Stimulated activated naive B cell treated with anti-CD40 and anti-IgM and Interleukin-4, amounts not matched to agents 10 μg/mL and 1 μg/mL and 100 μg/mL, for 72 hours (primary cell): ENCODE measurements around the gene STX4.

ENCODE experiments used
- ATAC-seq, 2 donors: fragments of 150-1000 bp; cut with Tn5 transposase; replicated peaks; 2 replicates each; pipeline ENCODE4 v1.10.0; 2021; ENCODE audit warnings: moderate library complexity in 1 of 2
- DNase-seq: peaks from one replicate; pipeline ENCODE4 v3.0.0; 2021
- H3K27ac Mint-ChIP-seq: one replicate; pipeline ENCODE4 v1.8.0; 2022; ENCODE audit warnings: mild to moderate bottlenecking, mixed read lengths
- H3K27me3 Mint-ChIP-seq, 2 donors: one replicate each; pipeline ENCODE4 v1.8.0; 2022; ENCODE audit warnings: mixed read lengths in 2 of 2
- H3K36me3 Mint-ChIP-seq, 2 donors: one replicate each; pipeline ENCODE4 v1.8.0; 2022; ENCODE audit warnings: mixed read lengths in 2 of 2, mild to moderate bottlenecking in 1 of 2
- H3K4me1 Mint-ChIP-seq, 2 donors: one replicate each; pipeline ENCODE4 v1.8.0; 2022; ENCODE audit warnings: mixed read lengths in 2 of 2, mild to moderate bottlenecking in 1 of 2
- H3K4me3 Mint-ChIP-seq, 2 donors: one replicate each; pipeline ENCODE4 v1.8.0; 2022; ENCODE audit warnings: mild to moderate bottlenecking in 2 of 2, mixed read lengths in 2 of 2, moderate library complexity in 1 of 2
- H3K9me3 Mint-ChIP-seq, 2 donors: one replicate each; pipeline ENCODE4 v1.8.0; 2022; ENCODE audit warnings: mixed read lengths in 2 of 2, mild to moderate bottlenecking in 1 of 2

STX4 gene

DNA sequence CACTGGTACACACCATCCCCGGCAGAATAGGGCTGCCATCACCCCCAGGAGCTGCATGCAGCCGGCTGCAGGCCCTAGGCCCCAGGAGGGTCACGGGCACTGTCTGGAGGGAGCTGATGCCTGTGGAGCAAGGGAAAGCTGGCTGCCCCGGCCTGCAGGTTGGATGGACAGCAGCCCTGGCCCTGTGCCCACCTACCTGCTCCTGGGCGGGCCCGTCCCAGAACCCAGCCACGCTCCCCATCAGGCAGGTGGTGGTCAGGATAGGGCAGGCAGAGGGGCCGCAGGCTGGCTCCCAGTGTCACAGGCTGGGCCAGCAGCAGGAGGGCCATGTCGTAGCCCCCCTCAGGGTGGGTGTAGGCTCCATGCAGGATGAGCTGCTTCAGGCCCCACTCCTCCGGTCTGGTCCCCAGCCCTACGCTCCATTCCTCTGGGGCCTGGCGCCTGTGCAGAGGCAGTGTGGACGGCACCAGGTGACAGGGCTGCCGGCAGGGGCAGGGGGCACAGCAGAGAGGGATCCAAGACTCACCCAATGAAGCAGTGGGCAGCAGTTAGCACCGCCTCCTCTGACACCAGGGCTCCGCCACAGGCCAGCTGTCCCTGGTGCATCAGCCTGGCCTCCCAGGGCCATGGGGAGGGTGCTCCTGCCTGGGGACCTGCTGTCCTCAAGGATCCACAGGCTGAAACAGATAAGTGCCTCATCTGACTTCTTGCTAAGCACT lies 51.4 kb downstream of the STX4 start:
- no peaks in the 10 kb centered on the region for H3K9me3 Mint-ChIP-seq
- peaks cover 14 to 26% of the 10 kb centered on the region in 2 donors for H3K4me1 Mint-ChIP-seq
- DNase-seq (no peak), ATAC-seq (peak in 1 of 2 donors; percentile 6)
- H3K36me3 Mint-ChIP-seq, result peaks cover 22 to 26% of the 10 kb centered on the region in 2 donors
- no peaks in the 10 kb centered on the region for H3K27me3 Mint-ChIP-seq
- H3K4me3 Mint-ChIP-seq, result no peak overlapping the region
- H3K27ac Mint-ChIP-seq, result peak overlapping the region; percentile 80

DNA sequence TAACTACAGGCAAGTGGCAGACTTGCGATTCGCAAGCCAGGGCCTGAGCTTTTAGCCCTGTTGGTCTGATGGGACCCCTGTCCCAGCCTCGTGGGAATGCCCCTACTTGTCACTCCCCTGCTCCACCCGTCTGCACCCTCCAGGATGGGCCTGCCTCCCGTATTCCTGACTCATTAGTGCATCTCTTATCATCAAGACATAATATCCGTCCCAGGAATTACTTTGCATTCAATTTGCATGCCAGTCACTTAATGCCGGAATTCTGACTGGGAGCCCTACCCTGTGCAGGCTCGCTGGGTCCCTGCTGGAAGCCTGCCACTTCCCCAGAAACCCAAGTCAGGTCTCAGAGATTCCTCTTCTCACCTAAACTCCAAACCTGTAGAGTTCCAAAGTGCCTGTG lies 52.1 kb downstream of the STX4 start:
- Mint-ChIP-seq H3K4me1 (peaks cover 12 to 24% of the 10 kb centered on the region in 2 donors), H3K4me3 (no peak overlapping the region), H3K27ac (no peak overlapping the region), H3K36me3 (peaks cover 18 to 23% of the 10 kb centered on the region in 2 donors), H3K27me3 (no peaks in the 10 kb centered on the region), H3K9me3 (no peaks in the 10 kb centered on the region)
- DNase-seq, result no peak
- no peak for ATAC-seq

DNA sequence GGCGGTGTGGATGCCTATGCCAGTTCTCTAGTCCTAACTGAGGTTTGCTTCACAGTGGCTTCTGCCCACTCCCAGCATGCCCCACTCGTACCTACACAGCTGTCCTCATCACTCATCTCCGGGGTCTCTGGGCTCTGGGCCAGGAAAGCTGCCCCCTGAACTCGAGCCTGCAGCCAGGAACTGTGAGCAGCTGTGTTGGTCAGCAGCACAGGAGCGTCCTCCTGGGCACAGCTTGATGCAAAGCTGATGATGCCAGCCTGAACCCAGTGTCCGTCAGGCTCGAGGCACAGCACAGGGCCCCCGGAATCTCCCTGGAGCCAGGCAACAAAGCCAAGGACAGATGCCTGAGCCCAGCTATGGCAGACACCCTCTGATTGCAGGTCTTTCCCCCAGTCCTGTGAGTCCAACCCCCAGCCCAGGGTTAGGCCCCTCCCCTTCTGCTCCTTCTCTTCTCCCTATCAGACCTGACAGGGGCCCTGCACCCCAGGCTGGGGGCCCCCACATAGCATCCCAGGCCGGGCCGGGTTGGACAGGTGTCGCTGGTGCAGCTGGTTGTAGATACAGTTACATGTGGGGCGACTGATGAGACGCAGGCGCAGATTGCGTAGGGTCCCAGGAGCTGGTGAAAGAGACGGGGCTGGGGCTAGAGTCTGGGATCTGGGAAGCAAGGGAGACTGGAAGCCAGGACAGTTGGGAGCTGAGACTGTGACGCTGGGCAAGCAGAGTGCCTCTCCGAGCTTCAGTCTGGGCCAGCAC lies 52.7 kb downstream of the STX4 start:
- ATAC-seq (no peak), DNase-seq (no peak)
- H3K4me1 Mint-ChIP-seq, result peaks cover 11 to 24% of the 10 kb centered on the region in 2 donors
- H3K27me3 Mint-ChIP-seq, result no peaks in the 10 kb centered on the region
- no peak overlapping the region for H3K27ac Mint-ChIP-seq
- H3K9me3 Mint-ChIP-seq, result no peaks in the 10 kb centered on the region
- H3K4me3 Mint-ChIP-seq, result no peak overlapping the region
- peaks cover 12 to 27% of the 10 kb centered on the region in 2 donors for H3K36me3 Mint-ChIP-seq

DNA sequence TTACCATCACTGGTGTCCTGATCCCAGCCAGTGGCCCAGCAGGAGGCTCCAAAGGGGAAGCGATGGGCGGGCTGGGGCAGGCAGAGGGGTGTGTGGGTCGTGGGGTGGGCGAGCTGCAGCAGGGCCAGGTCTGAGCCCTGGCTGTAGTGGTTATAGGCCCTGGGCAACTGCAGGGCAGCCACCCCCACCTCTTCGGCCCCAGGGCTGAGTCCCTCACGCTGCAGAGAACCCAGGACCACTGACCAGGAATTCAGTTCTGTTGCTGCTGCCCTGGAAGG lies 53.2 kb downstream of the STX4 start:
- no peak overlapping the region for H3K27ac Mint-ChIP-seq
- H3K27me3 Mint-ChIP-seq, result no peaks in the 10 kb centered on the region
- H3K4me1 Mint-ChIP-seq, result peaks cover 11 to 18% of the 10 kb centered on the region in 2 donors
- ATAC-seq, result no peak
- DNase-seq, result no peak
- no peak overlapping the region for H3K4me3 Mint-ChIP-seq
- H3K36me3 Mint-ChIP-seq, result peaks cover 10 to 27% of the 10 kb centered on the region in 2 donors
- H3K9me3 Mint-ChIP-seq, result no peaks in the 10 kb centered on the region

DNA sequence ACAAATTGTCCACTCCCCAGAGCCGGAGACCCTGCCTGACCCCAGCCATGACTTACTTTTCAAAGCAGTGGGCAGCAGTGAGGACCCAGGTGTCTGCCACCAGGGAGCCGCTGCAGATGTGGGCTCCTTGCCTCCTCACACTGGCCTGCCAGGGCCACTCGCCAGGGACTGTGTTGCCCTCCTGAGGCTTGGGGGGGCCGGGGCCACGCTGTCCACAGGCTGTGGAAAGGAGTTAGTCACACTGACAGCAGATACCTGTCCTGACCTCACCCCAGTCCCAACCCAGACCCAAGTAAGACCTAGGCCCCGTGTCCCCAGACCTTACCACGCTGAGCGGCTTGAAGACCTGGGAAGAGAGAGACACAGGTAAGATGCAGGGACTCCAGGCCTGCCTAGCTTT lies 54.1 kb downstream of the STX4 start:
- no peak overlapping the region for H3K27ac Mint-ChIP-seq
- H3K36me3 Mint-ChIP-seq, result peaks cover 6 to 22% of the 10 kb centered on the region in 2 donors
- H3K4me1 Mint-ChIP-seq, result peaks cover 9% of the 10 kb centered on the region in 2 donors
- H3K27me3 Mint-ChIP-seq, result no peaks in the 10 kb centered on the region
- DNase-seq, result no peak
- ATAC-seq, result no peak
- no peaks in the 10 kb centered on the region for H3K9me3 Mint-ChIP-seq
- H3K4me3 Mint-ChIP-seq, result no peak overlapping the region

DNA sequence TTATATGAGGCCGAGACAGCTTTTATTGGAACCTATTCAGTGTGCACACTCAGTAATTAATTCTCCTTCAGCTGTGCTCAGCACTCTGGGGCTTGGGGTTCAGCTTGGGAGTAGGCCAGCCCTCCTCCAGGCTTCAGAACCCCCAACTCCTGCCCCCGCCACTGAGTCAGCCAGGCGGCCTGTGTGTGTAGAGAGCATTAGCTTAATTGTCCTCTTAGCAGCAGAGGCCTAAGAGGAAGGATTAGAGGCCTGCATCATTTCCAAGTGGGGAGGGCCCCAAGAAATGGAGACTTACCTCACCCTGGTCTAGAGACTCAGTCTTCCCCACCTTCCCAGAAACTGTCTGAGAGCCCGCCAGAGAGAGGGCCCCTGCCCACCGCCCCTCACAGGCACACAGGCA lies 54.6 kb downstream of the STX4 start:
- Mint-ChIP-seq H3K4me3 (no peak overlapping the region), H3K36me3 (peaks cover 6 to 20% of the 10 kb centered on the region in 2 donors), H3K27me3 (no peaks in the 10 kb centered on the region), H3K4me1 (peaks cover 5 to 9% of the 10 kb centered on the region in 2 donors), H3K27ac (no peak overlapping the region), H3K9me3 (no peaks in the 10 kb centered on the region)
- ATAC-seq (no peak), DNase-seq (no peak)

DNA sequence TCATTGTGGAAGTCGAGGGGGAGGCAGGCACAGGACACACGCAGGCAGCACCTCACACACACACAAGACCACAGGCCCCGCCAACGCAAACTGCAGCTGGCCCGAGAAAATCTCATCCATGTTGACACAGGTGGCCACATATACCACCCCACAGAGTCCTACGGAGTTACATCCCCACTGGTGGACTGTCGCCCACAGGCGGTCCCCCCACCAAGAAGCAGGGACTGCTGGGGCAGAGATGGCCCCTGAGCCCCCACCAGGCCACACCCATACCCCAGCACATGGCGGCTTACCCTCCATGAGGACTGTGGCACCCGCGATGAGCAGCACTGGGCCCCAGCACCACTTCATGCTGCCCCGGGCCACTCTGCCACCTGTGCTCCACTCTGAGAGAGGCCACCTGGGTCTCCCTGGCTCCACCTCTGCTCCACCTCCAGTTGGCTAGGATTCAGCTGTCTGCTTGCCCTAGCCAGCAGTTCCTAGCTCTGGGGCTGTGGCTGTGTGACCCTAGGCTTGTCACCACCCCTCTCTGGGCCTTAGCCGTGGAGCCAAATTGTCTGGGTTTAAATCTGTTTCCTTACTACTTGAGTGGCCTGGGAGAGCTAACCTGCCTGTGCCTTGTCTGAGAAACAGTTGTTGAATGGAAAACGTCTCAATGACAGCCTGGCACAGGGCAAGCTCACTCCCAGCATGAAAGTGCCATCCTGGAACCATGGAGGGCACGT lies 55.3 kb downstream of the STX4 start, which contains the start of gene PRSS53:
Gene PRSS53, minus strand, starts transcription at position 485 of the 725 bp plus-strand sequence. Its CDS starts 134 bp downstream, at position 351.
- H3K27ac Mint-ChIP-seq, result peak within 1 kb of the TSS; percentile 37
- no peaks in the 10 kb centered on the region for H3K27me3 Mint-ChIP-seq

DNA sequence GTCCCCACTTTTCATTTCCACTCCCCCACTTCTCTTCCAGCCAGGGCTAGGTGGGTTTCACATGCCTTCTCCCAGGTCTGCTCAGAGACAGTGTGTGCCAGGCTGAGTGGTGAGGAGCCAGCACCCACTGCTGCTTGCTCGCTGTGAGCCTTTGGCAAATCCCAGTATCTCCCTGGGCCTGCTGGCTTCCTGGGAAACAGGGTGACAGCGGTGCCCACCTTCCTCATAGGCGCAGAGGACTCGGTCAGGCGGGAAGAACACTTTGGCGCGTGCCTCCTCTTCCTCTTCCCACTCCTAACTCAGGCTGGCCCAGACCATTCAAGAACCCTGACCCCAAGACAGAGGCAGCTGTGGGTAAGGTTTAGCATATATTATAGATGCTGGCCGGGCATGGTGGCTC lies 55.8 kb downstream of the STX4 start:
- ATAC-seq (no peak), DNase-seq (no peak)
- H3K4me3 Mint-ChIP-seq, result no peak overlapping the region
- H3K9me3 Mint-ChIP-seq, result no peaks in the 10 kb centered on the region
- peaks cover 15% of the 10 kb centered on the region in 2 donors for H3K4me1 Mint-ChIP-seq
- no peaks in the 10 kb centered on the region for H3K27me3 Mint-ChIP-seq
- peaks cover 6 to 18% of the 10 kb centered on the region in 2 donors for H3K36me3 Mint-ChIP-seq
- H3K27ac Mint-ChIP-seq, result peak overlapping the region; percentile 37

More for the DNA sequence above, 55.3 kb downstream of the STX4 start, which contains the start of gene PRSS53:
- DNase-seq (no peak), ATAC-seq (no peak)
- Mint-ChIP-seq H3K4me3 (no peak within 1 kb of the TSS), H3K36me3 (peaks cover 6 to 18% of the 10 kb centered on the region in 2 donors), H3K9me3 (no peaks in the 10 kb centered on the region), H3K4me1 (peaks cover 10% of the 10 kb centered on the region in 2 donors)
